Measurements from ENCODE around the gene PROB1. TPM values are rescaled to one million over a fixed set of nuclear protein-coding genes. Genes with fewer than 3 reads are reported as not detected.

PROB1 gene
- total and polyA plus RNA-seq, 2 of the 13 experiments (the other 11 are each of a cell fraction or from before 2014, with no cell fraction given): 0.69 to 1.1 TPM

DNA sequence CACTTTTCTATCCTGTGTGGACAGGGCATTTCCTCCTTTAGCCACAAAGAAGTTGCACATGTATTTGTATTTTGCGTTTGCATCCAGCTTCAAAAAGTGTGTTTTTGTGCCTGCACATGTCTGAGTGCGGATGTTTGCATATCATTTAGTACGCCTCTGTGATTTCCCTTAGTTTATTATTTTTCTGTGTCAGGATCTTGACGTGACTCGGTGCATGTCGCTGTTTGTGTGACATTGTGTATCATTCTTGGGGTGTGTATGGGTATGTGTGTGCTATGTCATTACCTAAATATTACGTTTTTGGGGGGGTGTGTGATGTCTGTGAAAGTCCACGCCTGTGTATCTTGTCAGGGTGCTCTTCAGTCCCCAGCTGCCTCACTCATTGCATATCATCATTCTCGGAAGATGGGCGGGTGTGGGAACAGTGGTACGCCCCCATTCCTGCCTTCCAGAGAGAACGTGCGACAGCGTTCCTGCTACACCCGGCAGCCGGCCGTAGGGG is 53.7 kb downstream of the PROB1 start (continued):
- TF ChIP-seq CSRNP2 (CRISPR knock-in tag; conservative IDR thresholded peaks at IDR 0.05; ENCODE audit: low read depth): no peak
- no peak for TF ChIP-seq TSC22D2 (CRISPR knock-in tag; IDR thresholded peaks at IDR 0.05; ENCODE audit: borderline replicate concordance)
- TF ChIP-seq PREB (CRISPR knock-in tag; IDR thresholded peaks at IDR 0.05): no peak
- TF ChIP-seq ZNF580 (CRISPR knock-in tag; IDR thresholded peaks at IDR 0.05; ENCODE audit: borderline replicate concordance, low read depth): no peak
- TF ChIP-seq, protein P1, sequence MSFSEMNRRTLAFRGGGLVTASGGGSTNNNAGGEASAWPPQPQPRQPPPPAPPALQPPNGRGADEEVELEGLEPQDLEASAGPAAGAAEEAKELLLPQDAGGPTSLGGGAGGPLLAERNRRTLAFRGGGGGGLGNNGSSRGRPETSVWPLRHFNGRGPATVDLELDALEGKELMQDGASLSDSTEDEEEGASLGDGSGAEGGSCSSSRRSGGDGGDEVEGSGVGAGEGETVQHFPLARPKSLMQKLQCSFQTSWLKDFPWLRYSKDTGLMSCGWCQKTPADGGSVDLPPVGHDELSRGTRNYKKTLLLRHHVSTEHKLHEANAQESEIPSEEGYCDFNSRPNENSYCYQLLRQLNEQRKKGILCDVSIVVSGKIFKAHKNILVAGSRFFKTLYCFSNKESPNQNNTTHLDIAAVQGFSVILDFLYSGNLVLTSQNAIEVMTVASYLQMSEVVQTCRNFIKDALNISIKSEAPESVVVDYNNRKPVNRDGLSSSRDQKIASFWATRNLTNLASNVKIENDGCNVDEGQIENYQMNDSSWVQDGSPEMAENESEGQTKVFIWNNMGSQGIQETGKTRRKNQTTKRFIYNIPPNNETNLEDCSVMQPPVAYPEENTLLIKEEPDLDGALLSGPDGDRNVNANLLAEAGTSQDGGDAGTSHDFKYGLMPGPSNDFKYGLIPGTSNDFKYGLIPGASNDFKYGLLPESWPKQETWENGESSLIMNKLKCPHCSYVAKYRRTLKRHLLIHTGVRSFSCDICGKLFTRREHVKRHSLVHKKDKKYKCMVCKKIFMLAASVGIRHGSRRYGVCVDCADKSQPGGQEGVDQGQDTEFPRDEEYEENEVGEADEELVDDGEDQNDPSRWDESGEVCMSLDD (CRISPR knock-in tag; IDR thresholded peaks at IDR 0.05; ENCODE audit: borderline replicate concordance): no peak
- TF ChIP-seq TEAD3 (CRISPR knock-in tag; optimal IDR thresholded peaks at IDR 0.05; ENCODE audit: borderline replicate concordance): no peak
- 0 out of 2 replicates have a peak, but pooled peaks have one; percentile 60 for TF ChIP-seq ZNF292 (CRISPR knock-in tag; IDR thresholded peaks at IDR 0.05; ENCODE audit: borderline replicate concordance, low read depth)
- no peak for TF ChIP-seq ADNP (CRISPR knock-in tag; IDR thresholded peaks at IDR 0.05)
- no peak for TF ChIP-seq ZNF282 (IDR thresholded peaks at IDR 0.05; ENCODE audit: partially characterized antibody)
- no peak for TF ChIP-seq MED1 (CRISPR knock-in tag; IDR thresholded peaks at IDR 0.05)
- TF ChIP-seq ZNF101 (CRISPR knock-in tag; IDR thresholded peaks at IDR 0.05; ENCODE audit: borderline replicate concordance, low read depth): no peak
- no peak for TF ChIP-seq ZNF546 (CRISPR knock-in tag; conservative IDR thresholded peaks at IDR 0.05)
- TF ChIP-seq, protein P2, sequence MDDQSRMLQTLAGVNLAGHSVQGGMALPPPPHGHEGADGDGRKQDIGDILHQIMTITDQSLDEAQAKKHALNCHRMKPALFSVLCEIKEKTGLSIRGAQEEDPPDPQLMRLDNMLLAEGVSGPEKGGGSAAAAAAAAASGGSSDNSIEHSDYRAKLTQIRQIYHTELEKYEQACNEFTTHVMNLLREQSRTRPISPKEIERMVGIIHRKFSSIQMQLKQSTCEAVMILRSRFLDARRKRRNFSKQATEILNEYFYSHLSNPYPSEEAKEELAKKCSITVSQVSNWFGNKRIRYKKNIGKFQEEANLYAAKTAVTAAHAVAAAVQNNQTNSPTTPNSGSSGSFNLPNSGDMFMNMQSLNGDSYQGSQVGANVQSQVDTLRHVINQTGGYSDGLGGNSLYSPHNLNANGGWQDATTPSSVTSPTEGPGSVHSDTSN (CRISPR knock-in tag; IDR thresholded peaks at IDR 0.05; ENCODE audit: borderline replicate concordance): no peak
- TF ChIP-seq, protein P3, sequence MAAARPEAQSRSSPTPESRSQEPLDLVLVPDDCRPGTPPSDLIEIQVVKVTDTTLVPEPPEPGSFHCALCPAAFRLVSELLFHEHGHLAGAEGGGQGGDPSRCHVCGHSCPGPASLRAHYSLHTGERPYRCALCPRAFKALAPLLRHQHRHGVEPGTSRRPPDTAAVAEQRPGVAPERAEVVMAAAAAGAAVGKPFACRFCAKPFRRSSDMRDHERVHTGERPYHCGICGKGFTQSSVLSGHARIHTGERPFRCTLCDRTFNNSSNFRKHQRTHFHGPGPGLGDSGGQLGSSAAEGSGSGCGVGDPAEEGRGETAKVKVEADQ (CRISPR knock-in tag; IDR thresholded peaks at IDR 0.05; ENCODE audit: borderline replicate concordance): no peak
- no peak for TF ChIP-seq KLF9 (CRISPR knock-in tag; IDR thresholded peaks at IDR 0.05; ENCODE audit: low read depth)
- TF ChIP-seq KDM1A (CRISPR knock-in tag; IDR thresholded peaks at IDR 0.05): no peak
- no peak for TF ChIP-seq ZKSCAN5 (CRISPR knock-in tag; IDR thresholded peaks at IDR 0.05)
- TF ChIP-seq CC2D1A (CRISPR knock-in tag; IDR thresholded peaks at IDR 0.05): no peak
- no peak for TF ChIP-seq POLR2A (IDR thresholded peaks at IDR 0.05; ENCODE audit: insufficient read depth in 1 of 2, low read depth in 2 of 2, low read length in 2 of 2)
- TF ChIP-seq, protein P4, sequence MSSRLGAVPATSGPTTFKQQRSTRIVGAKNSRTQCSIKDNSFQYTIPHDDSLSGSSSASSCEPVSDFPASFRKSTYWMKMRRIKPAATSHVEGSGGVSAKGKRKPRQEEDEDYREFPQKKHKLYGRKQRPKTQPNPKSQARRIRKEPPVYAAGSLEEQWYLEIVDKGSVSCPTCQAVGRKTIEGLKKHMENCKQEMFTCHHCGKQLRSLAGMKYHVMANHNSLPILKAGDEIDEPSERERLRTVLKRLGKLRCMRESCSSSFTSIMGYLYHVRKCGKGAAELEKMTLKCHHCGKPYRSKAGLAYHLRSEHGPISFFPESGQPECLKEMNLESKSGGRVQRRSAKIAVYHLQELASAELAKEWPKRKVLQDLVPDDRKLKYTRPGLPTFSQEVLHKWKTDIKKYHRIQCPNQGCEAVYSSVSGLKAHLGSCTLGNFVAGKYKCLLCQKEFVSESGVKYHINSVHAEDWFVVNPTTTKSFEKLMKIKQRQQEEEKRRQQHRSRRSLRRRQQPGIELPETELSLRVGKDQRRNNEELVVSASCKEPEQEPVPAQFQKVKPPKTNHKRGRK (CRISPR knock-in tag; IDR thresholded peaks at IDR 0.05): no peak
- no peak for TF ChIP-seq ZNF790 (CRISPR knock-in tag; IDR thresholded peaks at IDR 0.05; ENCODE audit: borderline replicate concordance)
- TF ChIP-seq U2AF2 (IDR thresholded peaks at IDR 0.05; ENCODE audit: low read depth, low read length): no peak
